OCI-LY3 (cell line): ENCODE data around the gene AGRN.

Experiments
- H2AFZ ChIP-seq: fragments of 200-600, 300-600 bp; shearing (Covaris generic); 2 replicates; pipeline ENCODE4 v1.6.0; 2014; ENCODE audit warnings: antibody characterized with exemption, low read depth, low read length
- H3K27ac ChIP-seq: fragments of 200-600, 300-600 bp; sonication (generic); 2 replicates; pipeline ENCODE4 v1.5.1; 2014; ENCODE audit warnings: mild to moderate bottlenecking, low read length, moderate library complexity, mixed read lengths
- H3K27me3 ChIP-seq: fragments of 200-600, 300-600 bp; sonication (generic); 2 replicates; pipeline ENCODE4 v1.6.1; 2014; ENCODE audit warnings: low read depth, low read length, mixed read lengths
- H3K36me3 ChIP-seq: fragments of 200-600, 300-600 bp; sonication (generic); replicated peaks from 2 replicates; pipeline ENCODE3; 2014; ENCODE audit warnings: low read depth, low read length, mixed read lengths
- H3K4me1 ChIP-seq: fragments of 300-600, 200-600 bp; sonication (generic); 2 replicates; pipeline ENCODE4 v1.6.1; 2014; ENCODE audit warnings: low read length, mixed read lengths
- H3K4me2 ChIP-seq: fragments of 200-600, 300-600 bp; sonication (generic); 2 replicates; pipeline ENCODE4 v1.6.1; 2014; ENCODE audit warnings: low read length, mixed read lengths
- H3K4me3 ChIP-seq: fragments of 300-600, 200-600 bp; sonication (generic); 2 replicates; pipeline ENCODE4 v1.5.1; 2014; ENCODE audit warnings: antibody characterized with exemption, mild to moderate bottlenecking, low read length, moderate library complexity
- H3K79me2 ChIP-seq: fragments of 300-600, 200-600 bp; shearing (Covaris generic); 2 replicates; pipeline ENCODE4 v1.6.1; 2014; ENCODE audit warnings: mild to moderate bottlenecking, low read length, mixed read lengths
- H3K9ac ChIP-seq: fragments of 300-600, 200-600 bp; shearing (Covaris generic); 2 replicates; pipeline ENCODE4 v1.6.0; 2014; ENCODE audit warnings: mild to moderate bottlenecking, low read length, moderate library complexity
- H3K9me3 ChIP-seq: fragments of 200-600, 300-600 bp; shearing (Covaris generic); 2 replicates; pipeline ENCODE4 v1.6.1; 2014; ENCODE audit warnings: low read length, mixed read lengths; ENCODE audit not compliant: insufficient read depth
- H4K20me1 ChIP-seq: fragments of 200-600, 300-600 bp; sonication (generic); 2 replicates; pipeline ENCODE4 v1.6.1; 2016; ENCODE audit warnings: low read length, mixed read lengths; ENCODE audit not compliant: insufficient read depth
- CTCF ChIP-seq: fragments of 200-600, 300-600 bp; sonication (generic); IDR thresholded peaks from 2 replicates; pipeline ENCODE4 v1.5.1; 2014; ENCODE audit warnings: antibody characterized with exemption, low read length, low read depth
- EZH2phosphoT487 ChIP-seq: fragments of 200-600 bp; shearing (Covaris generic); IDR thresholded peaks from 2 replicates; pipeline ENCODE4 v1.6.1; 2018; ENCODE audit warnings: antibody characterized with exemption, mixed run types, low read depth

Gene AGRN

GRCh38 chr1:1069056-1069710 lies 49.3 kb downstream of the AGRN start:
- Histone ChIP-seq H2AFZ (no peak overlapping the region), H3K36me3 (no peaks in the 10 kb centered on the region), H3K9ac (no peak overlapping the region), H3K4me3 (peak overlapping the region; percentile 62; the same call in 1 of the 2 replicates), H3K4me2 (no peak overlapping the region), H3K4me1 (peaks cover 15% of the 10 kb centered on the region), H4K20me1 (no peaks in the 10 kb centered on the region), H3K27ac (no peak overlapping the region), H3K27me3 (peaks cover 11% of the 10 kb centered on the region; the same call in 1 of the 2 replicates), H3K9me3 (no peaks in the 10 kb centered on the region), H3K79me2 (no peaks in the 10 kb centered on the region)
- TF ChIP-seq EZH2phosphoT487 = no peak
- TF ChIP-seq CTCF = no peak

GRCh38 chr1:1069711-1070676 lies 50.1 kb downstream of the AGRN start:
- H3K27me3 ChIP-seq = peaks cover 8% of the 10 kb centered on the region; the same call in 1 of the 2 replicates
- H3K27ac ChIP-seq = no peak overlapping the region
- no peak overlapping the region for H3K9ac ChIP-seq
- no peaks in the 10 kb centered on the region for H3K36me3 ChIP-seq
- H3K4me3 ChIP-seq = no peak overlapping the region
- H3K9me3 ChIP-seq = no peaks in the 10 kb centered on the region
- no peak for TF ChIP-seq EZH2phosphoT487
- H3K79me2 ChIP-seq = no peaks in the 10 kb centered on the region
- H4K20me1 ChIP-seq = no peaks in the 10 kb centered on the region
- H3K4me1 ChIP-seq = peaks cover 11% of the 10 kb centered on the region; the same call in 1 of the 2 replicates
- H2AFZ ChIP-seq = no peak overlapping the region
- no peak overlapping the region for H3K4me2 ChIP-seq

GRCh38 chr1:1071486-1072298 lies 51.8 kb downstream of the AGRN start:
- Histone ChIP-seq H4K20me1 (no peaks in the 10 kb centered on the region), H3K4me2 (no peak overlapping the region), H3K27ac (no peak overlapping the region), H3K4me3 (no peak overlapping the region), H2AFZ (no peak overlapping the region), H3K9me3 (no peaks in the 10 kb centered on the region), H3K27me3 (peaks cover 3% of the 10 kb centered on the region; the same call in 1 of the 2 replicates), H3K36me3 (no peaks in the 10 kb centered on the region), H3K4me1 (0 out of 2 replicates have a peak, but pooled peaks cover 3% of the 10 kb centered on the region), H3K79me2 (no peaks in the 10 kb centered on the region), H3K9ac (no peak overlapping the region)
- TF ChIP-seq EZH2phosphoT487 = no peak
- no peak for TF ChIP-seq CTCF

GRCh38 chr1:1072299-1072848 lies 52.5 kb downstream of the AGRN start:
- Histone ChIP-seq H3K4me2 (no peak overlapping the region), H3K36me3 (no peaks in the 10 kb centered on the region), H2AFZ (no peak overlapping the region), H3K9me3 (no peaks in the 10 kb centered on the region), H3K79me2 (no peaks in the 10 kb centered on the region), H3K4me1 (0 out of 2 replicates have a peak, but pooled peaks cover 3% of the 10 kb centered on the region), H3K9ac (no peak overlapping the region), H4K20me1 (no peaks in the 10 kb centered on the region), H3K27me3 (no peaks in the 10 kb centered on the region), H3K27ac (no peak overlapping the region), H3K4me3 (no peak overlapping the region)
- no peak for TF ChIP-seq CTCF
- TF ChIP-seq EZH2phosphoT487 = no peak
